ENCODE results near the gene PODXL2. TPM values are rescaled to one million over a fixed set of nuclear protein-coding genes. Genes with fewer than 3 reads are reported as not detected.

The PODXL2 gene
- total RNA-seq, 4 donors from 2014 or later = 1.5 to 3.2 (median 2.0) TPM

- H3K9me3 ChIP-seq = no peaks in the 10 kb centered on the region
- ATAC-seq (no peak), DNase-seq (no peak)
- peaks cover 0 to 4% of the 10 kb centered on the region in 2 donors for H3K36me3 ChIP-seq
- peaks cover 5 to 8% of the 10 kb centered on the region in 2 donors for H3K4me1 ChIP-seq
- in situ Hi-C loops (cut with MboI; ENCODE audit: low sequenced_read_pairs in 4 of 4) = no loop called here
- intact Hi-C loops (cut with DNase I; ENCODE audit: low total_unique reads) = no loop called here
- TF ChIP-seq POLR2A (IDR thresholded peaks at IDR 0.05) (no peak), CTCF (IDR thresholded peaks at IDR 0.05 in 4 of 5, conservative IDR thresholded peaks at IDR 0.05 in 1 of 5) (no peak)
- no peak overlapping the region for H3K4me3 ChIP-seq
- H3K27ac ChIP-seq = no peak overlapping the region
- H3K27me3 ChIP-seq = no peaks in the 10 kb centered on the region
Measured at GRCh38 chr3:127612966-127613365, 16.0 kb upstream of the PODXL2 start.

GRCh38 chr3:127613406-127613805 is 15.6 kb upstream of the PODXL2 start:
- H3K27ac ChIP-seq = no peak overlapping the region
- DNase-seq (no peak), ATAC-seq (no peak)
- no peak overlapping the region for H3K4me3 ChIP-seq
- H3K9me3 ChIP-seq = no peaks in the 10 kb centered on the region
- TF ChIP-seq CTCF (IDR thresholded peaks at IDR 0.05 in 4 of 5, conservative IDR thresholded peaks at IDR 0.05 in 1 of 5) (no peak), POLR2A (IDR thresholded peaks at IDR 0.05) (no peak)
- no peaks in the 10 kb centered on the region for H3K27me3 ChIP-seq
- in situ Hi-C loops (cut with MboI; ENCODE audit: low sequenced_read_pairs in 4 of 4) (no loop called here), intact Hi-C loops (cut with DNase I; ENCODE audit: low total_unique reads) (no loop called here)
- peaks cover 0 to 4% of the 10 kb centered on the region in 2 donors for H3K36me3 ChIP-seq
- peaks cover 5 to 6% of the 10 kb centered on the region in 2 donors for H3K4me1 ChIP-seq

- Histone ChIP-seq H3K36me3 (peaks cover 0 to 4% of the 10 kb centered on the region in 2 donors), H3K4me1 (no peaks in the 10 kb centered on the region), H3K27me3 (no peaks in the 10 kb centered on the region), H3K9me3 (no peaks in the 10 kb centered on the region), H3K4me3 (no peak overlapping the region), H3K27ac (no peak overlapping the region)
- intact Hi-C loops (cut with DNase I; ENCODE audit: low total_unique reads) = no loop called here
- TF ChIP-seq CTCF (IDR thresholded peaks at IDR 0.05 in 4 of 5, conservative IDR thresholded peaks at IDR 0.05 in 1 of 5) (no peak), POLR2A (IDR thresholded peaks at IDR 0.05) (no peak)
- no peak for ATAC-seq
- no peak for DNase-seq
- in situ Hi-C loops (cut with MboI; ENCODE audit: low sequenced_read_pairs in 4 of 4) = no loop called here
Measured at GRCh38 chr3:127614928-127615589, 13.9 kb upstream of the PODXL2 start.

- in situ Hi-C loops (cut with MboI; ENCODE audit: low sequenced_read_pairs in 4 of 4) = no loop called here
- H3K4me3 ChIP-seq = no peak overlapping the region
- H3K27ac ChIP-seq = no peak overlapping the region
- intact Hi-C loops (cut with DNase I; ENCODE audit: low total_unique reads) = no loop called here
- ATAC-seq (no peak), DNase-seq (no peak)
- H3K27me3 ChIP-seq = no peaks in the 10 kb centered on the region
- no peaks in the 10 kb centered on the region for H3K9me3 ChIP-seq
- TF ChIP-seq POLR2A (IDR thresholded peaks at IDR 0.05) (no peak), CTCF (IDR thresholded peaks at IDR 0.05 in 4 of 5, conservative IDR thresholded peaks at IDR 0.05 in 1 of 5) (no peak)
- peaks cover 0 to 6% of the 10 kb centered on the region in 2 donors for H3K36me3 ChIP-seq
- H3K4me1 ChIP-seq = no peaks in the 10 kb centered on the region
Measured at GRCh38 chr3:127615631-127616305, 13.2 kb upstream of the PODXL2 start.

Measured in gastrocnemius medialis (tissue), 4 donors.